Peyer's patch (tissue), 4 donors: ENCODE results near the gene CTBP2.
A peak's percentile ranks its signal among the peaks of the same experiment; 100 is the strongest.

Experiments used
- POLR2A ChIP-seq, 2 donors: fragments of 450-650 bp; IDR thresholded peaks; one replicate each; pipeline ENCODE4 v1.5.1; 2017; ENCODE audit warnings: antibody characterized with exemption in 2 of 2, mild to moderate bottlenecking in 2 of 2, moderate library complexity in 2 of 2
- TF ChIP-seq, protein P1 (sequence below), 6 experiments: fragments of 450-650 bp in 4 of 6; fragments of 200-600 bp in 2 of 6; sonication (generic) in 1 of 6; IDR thresholded peaks; one replicate each; pipeline ENCODE4 v1.5.1; 2017 to 2019; ENCODE audit warnings: antibody characterized with exemption in 6 of 6, mild to moderate bottlenecking in 3 of 6, moderate library complexity in 1 of 6

- TF ChIP-seq, protein P1, sequence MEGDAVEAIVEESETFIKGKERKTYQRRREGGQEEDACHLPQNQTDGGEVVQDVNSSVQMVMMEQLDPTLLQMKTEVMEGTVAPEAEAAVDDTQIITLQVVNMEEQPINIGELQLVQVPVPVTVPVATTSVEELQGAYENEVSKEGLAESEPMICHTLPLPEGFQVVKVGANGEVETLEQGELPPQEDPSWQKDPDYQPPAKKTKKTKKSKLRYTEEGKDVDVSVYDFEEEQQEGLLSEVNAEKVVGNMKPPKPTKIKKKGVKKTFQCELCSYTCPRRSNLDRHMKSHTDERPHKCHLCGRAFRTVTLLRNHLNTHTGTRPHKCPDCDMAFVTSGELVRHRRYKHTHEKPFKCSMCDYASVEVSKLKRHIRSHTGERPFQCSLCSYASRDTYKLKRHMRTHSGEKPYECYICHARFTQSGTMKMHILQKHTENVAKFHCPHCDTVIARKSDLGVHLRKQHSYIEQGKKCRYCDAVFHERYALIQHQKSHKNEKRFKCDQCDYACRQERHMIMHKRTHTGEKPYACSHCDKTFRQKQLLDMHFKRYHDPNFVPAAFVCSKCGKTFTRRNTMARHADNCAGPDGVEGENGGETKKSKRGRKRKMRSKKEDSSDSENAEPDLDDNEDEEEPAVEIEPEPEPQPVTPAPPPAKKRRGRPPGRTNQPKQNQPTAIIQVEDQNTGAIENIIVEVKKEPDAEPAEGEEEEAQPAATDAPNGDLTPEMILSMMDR (IDR thresholded peaks at IDR 0.05) = peak in 5 of 6 experiments; percentile 24 to 82 (median 75)
- TF ChIP-seq POLR2A (IDR thresholded peaks at IDR 0.05) = no peak
These were observed 99.4 kb downstream of the CTBP2 start for GRCh38 chr10:125060826-125061556.
